H7 (cell line): Measurements from ENCODE around the gene ITSN1. TPM values are rescaled to one million over a fixed set of nuclear protein-coding genes. Genes with fewer than 3 reads are reported as not detected.
"Not testable (repeated sequence)": the region's sequence is repeated elsewhere in the genome, so short reads cannot be mapped to it uniquely, and the experiment has no call there.

ENCODE experiments used
- DNase-seq: peaks from one replicate; pipeline ENCODE4 v3.0.0; 2012
- H3K27me3 ChIP-seq: 2 replicates; pipeline ENCODE4 v1.6.0; 2011; ENCODE audit warnings: mild to moderate bottlenecking, low read length; ENCODE audit not compliant: control insufficient read depth, insufficient read depth
- H3K36me3 ChIP-seq: replicated peaks from 2 replicates; pipeline ENCODE4 v1.5.1; 2011; ENCODE audit warnings: low read length; ENCODE audit not compliant: control insufficient read depth, insufficient read depth
- H3K4me3 ChIP-seq: 2 replicates; pipeline ENCODE4 v1.5.1; 2011; ENCODE audit warnings: low read depth, mild to moderate bottlenecking, control low read depth, low read length, moderate library complexity; ENCODE audit not compliant: insufficient read depth
- total RNA-seq: library from RNA; depleted of rRNA; stranded (reverse); fragments of >200 nt; shearing (Covaris generic); gene quantifications from 2 replicates; pipeline ENCODE4 v1.2.3, GENCODE V29; 2014

Gene ITSN1
- total RNA-seq, 1 experiment from 2014 or later: 44.3 TPM

DNA sequence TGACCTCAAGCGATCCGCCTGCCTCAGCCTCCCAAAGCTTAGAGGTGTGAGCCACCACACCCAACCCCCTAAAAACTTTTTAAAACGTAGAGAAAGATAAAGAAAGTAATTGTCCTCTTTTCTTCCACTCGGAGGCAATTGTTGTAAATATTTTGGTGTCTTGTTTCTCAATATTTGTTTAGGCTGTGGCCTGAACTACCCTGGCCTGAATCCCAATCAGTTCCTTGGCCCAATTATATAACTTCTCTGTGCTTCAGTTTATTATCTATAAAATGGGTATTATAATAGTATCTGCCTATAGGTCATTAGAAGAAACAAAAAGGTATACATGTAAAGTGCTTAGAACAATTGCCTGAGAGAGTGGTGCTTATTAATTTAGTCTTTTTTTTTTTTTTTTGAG is 275.1 kb downstream of the ITSN1 start:
- Histone ChIP-seq H3K27me3 (no peaks in the 10 kb centered on the region), H3K4me3 (no peak overlapping the region), H3K36me3 (peaks cover 5% of the 10 kb centered on the region)
- DNase-seq: no peak

DNA sequence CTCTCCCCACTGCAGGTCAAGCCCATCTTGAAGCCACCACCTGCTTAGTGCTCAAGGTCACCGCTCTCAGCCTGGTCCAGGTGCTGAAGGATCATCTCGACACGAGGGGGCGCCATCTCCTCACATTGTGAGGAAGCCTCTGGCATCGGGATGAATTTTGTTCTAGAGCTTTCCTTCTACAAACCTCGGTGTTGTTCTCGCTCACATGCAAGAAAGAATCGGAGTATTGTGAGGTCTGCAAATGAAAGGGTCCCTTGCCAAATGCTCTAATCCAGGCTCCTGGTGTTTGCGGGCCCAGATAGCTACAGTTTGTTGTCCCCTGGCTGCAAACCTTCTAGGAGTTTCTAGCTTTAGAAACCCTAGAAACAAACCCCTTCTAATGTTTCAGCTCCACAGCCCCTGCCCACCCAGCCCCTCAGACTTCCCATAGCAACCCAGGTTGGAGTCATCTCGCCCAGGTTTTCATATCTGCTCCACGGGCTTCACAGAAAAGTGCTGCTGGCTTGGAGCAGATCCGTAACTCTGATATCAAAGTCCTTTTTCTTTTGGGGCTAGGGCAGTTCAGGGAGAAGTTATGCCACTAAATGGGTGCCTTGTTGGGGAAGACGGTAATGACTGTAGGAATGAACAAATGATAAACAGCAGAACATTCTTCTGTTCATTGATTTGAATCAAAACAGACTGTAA is 281.9 kb downstream of the ITSN1 start:
- Histone ChIP-seq H3K36me3 (no peaks in the 10 kb centered on the region), H3K4me3 (no peak overlapping the region), H3K27me3 (no peaks in the 10 kb centered on the region)
- peak; percentile 75 for DNase-seq

DNA sequence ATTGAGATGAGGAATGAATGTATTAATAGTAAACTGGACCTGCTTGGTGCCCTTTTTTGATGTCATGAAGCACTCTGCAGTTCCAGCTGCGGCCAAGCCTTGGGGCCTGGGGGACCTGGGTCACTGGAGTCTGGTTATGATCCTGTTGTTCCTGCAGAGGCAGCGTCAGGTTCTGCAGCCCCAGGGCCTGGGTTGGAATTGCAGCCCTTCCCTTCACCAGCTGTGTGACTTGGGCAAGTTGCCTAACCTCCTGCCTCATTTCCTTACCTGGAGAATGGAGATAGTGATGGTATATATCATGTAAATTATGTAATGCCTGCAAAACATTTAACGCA is 282.4 kb downstream of the ITSN1 start:
- DNase-seq: no peak

GRCh38 chr21:33926248-33926647 is 283.9 kb downstream of the ITSN1 start:
- not testable (repeated sequence) for H3K36me3 ChIP-seq, DNase-seq, H3K4me3 ChIP-seq, H3K27me3 ChIP-seq

More for the DNA sequence above, 282.4 kb downstream of the ITSN1 start:
- no peak overlapping the region for H3K4me3 ChIP-seq
- H3K36me3 ChIP-seq: no peaks in the 10 kb centered on the region
- no peaks in the 10 kb centered on the region for H3K27me3 ChIP-seq

DNA sequence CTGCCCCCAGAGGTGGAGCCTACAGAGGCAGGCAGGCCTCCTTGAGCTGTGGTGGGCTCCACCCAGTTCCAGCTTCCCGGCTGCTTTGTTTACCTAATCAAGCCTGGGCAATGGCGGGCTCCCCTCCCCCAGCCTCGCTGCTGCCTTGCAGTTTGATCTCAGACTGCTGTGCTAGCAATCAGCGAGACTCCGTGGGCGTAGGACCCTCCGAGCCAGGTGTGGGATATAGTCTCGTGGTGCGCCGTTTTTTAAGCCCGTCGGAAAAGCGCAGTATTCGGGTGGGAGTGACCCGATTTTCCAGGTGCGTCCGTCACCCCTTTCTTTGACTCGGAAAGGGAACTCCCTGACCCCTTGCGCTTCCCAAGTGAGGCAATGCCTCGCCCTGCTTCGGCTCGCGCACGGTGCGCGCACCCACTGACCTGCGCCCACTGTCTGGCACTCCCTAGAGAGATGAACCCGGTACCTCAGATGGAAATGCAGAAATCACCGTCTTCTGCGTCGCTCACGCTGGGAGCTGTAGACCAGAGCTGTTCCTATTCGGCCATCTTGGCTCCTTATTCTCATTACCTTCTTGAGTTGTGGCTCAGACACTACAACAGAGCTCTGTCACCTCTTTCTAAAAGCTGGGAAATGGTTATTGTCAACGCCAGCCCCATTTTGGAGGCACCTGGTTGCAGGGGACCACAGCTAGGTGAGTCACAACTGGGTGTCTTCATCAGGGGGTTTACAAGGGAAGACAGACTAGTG is 288.9 kb downstream of the ITSN1 start:
- not testable (repeated sequence) for H3K27me3 ChIP-seq, H3K36me3 ChIP-seq
- peak; percentile 25 for DNase-seq
- H3K4me3 ChIP-seq: peak overlapping the region; percentile 39

DNA sequence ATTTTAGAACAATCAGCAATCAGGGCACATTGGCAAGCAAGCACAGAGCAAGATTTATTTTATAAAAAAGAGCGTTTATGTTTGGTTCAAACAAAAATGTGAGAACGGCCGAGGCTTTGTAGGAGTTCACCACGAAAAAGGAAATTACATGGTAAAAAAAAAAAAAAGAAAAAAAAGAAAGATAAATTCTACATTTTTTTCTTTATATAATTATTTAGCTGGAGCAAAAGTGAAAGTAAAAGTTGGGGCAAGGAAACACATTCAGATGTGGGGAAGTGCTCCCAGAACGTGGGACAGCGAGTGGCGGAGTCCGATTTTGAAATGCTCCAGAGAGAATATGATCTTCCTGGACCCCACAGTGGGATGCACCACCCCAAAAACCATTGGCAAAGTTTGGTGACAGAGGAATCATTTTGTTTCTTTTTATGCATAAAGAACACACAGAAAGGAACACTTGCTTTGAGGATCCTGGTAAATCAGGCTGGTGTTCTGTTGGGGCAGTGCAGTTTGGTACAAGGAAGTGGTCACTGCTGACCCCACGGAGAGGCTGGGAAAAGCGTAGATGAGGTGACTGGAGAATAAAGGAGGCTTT is 289.6 kb downstream of the ITSN1 start:
- DNase-seq: no peak
- Histone ChIP-seq H3K36me3 (no peaks in the 10 kb centered on the region), H3K27me3 (no peaks in the 10 kb centered on the region), H3K4me3 (peak overlapping the region; percentile 39)

DNA sequence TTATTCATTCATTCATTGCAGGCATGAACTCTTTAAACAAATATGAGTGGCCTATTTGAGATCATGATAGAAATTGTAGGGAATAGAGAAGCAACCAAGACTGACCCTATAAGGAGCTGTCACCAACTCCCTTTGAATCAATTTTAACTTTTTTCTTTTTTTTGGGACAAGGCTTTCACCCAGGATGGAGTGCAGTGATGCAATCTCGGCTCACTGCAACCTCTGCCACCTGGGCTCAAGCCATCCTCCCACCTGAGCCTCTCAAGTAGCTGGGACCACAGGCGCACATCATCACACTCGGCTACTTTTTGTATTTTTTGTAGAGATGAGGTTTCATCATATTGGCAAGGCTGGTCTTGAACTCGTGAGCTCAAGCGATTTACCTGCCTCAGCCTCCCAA is 290.4 kb downstream of the ITSN1 start:
- DNase-seq: no peak
- no peaks in the 10 kb centered on the region for H3K27me3 ChIP-seq
- no peak overlapping the region for H3K4me3 ChIP-seq
- no peaks in the 10 kb centered on the region for H3K36me3 ChIP-seq

- H3K36me3 ChIP-seq: no peaks in the 10 kb centered on the region
- H3K4me3 ChIP-seq: no peak overlapping the region
- no peak for DNase-seq
- no peaks in the 10 kb centered on the region for H3K27me3 ChIP-seq
These were observed 294.2 kb downstream of the ITSN1 start for GRCh38 chr21:33936301-33937038.

DNA sequence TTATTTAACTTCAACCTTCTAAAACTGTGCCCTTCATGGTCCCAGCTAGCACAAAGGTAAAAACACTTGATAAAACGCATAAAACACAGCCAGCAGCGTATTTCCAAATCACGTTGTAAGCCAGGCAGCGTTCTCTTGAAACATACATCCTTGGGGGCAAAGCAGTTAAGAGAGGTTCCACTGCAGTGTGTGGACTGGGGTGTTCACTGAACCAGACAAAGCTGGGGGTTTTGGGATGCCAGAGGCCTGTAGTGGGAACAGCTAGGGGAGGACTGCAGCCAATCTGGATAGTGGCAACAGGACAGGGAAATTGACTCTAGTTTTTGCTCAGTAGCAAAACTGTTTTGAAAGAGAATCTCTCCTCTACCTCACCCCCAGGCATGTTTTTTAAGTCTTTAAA is 294.8 kb downstream of the ITSN1 start:
- H3K36me3 ChIP-seq: no peaks in the 10 kb centered on the region
- no peak for DNase-seq
- H3K27me3 ChIP-seq: no peaks in the 10 kb centered on the region
- no peak overlapping the region for H3K4me3 ChIP-seq

DNA sequence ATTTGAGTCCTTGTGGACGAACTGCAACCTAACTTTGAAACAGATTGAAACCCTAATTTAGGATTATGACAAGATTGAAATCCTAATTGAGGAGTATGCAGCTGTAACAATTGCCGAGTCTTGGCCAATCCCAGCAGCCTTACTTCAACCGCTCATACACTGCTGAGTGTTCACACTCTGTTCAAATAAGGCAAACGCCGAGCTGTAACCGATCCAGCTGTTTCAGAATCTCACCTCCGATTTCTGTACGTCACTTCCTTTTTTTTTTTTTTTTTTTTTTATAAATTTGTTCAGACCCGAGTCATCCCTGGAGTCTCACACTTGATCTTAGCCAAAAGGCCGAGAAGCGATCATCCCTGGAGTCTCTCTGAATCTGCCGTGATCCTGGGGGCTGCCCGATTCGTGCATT is 295.6 kb downstream of the ITSN1 start:
- no peak for DNase-seq

DNA sequence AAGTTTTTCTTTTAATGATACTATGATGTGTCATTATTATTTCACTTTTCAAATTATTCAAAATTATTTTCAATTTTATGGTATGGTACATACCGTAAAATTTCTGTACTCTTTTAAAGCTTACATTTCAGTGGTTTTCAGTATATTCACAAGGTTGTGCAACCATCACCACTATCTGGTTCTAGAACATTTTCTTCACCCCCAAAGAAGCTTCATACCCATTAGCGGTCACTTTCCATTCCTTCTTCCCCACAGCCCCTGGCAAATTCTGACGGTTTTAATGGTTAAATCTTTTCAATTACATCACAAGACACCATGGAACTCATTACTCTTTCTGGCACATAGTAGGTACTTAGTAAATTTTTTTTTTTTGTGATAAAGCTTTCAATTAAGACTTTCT is 296.1 kb downstream of the ITSN1 start:
- no peaks in the 10 kb centered on the region for H3K27me3 ChIP-seq
- no peak for DNase-seq
- H3K4me3 ChIP-seq: no peak overlapping the region
- H3K36me3 ChIP-seq: no peaks in the 10 kb centered on the region

More for the DNA sequence above, 295.6 kb downstream of the ITSN1 start:
- no peaks in the 10 kb centered on the region for H3K36me3 ChIP-seq
- H3K4me3 ChIP-seq: no peak overlapping the region
- H3K27me3 ChIP-seq: no peaks in the 10 kb centered on the region

- no peak for DNase-seq
These were observed 296.9 kb downstream of the ITSN1 start for GRCh38 chr21:33939226-33939625.

DNA sequence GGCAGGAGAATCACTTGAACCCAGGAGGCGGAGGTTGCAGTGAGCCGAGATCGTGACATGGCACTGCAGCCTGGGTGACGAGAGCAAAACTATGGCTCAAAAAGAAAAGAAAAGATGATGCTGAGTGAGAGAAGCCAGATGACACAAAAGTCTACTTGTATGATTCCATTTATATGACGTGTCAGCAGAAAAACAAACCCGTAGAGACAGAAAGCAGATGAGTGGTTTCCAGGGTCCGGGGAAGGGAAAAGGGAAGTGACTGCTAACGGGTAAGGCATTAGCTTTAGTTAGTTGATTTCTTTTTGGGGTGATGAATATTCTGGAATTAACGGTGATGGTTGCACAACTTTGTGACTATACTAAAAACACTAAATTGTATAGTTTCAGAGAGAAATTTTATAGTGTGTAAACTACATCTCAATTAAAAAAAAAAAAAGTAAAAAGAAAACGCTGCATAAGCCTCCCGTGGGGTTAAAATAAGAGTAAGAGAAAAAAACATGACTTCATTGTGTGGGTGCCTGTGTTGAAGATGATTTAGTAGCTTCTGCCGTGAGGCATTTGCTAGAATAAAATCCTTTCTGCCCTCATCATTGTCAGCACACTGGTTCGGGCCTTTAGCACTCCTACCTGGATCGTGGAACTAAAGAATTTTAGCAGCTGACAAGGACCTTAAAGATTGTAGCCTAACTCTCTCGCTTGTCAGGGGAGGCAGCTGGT is 298.0 kb downstream of the ITSN1 start:
- Histone ChIP-seq H3K27me3 (no peaks in the 10 kb centered on the region), H3K36me3 (no peaks in the 10 kb centered on the region)
- no peak for DNase-seq

More at GRCh38 chr21:33939226-33939625, 296.9 kb downstream of the ITSN1 start:
- Histone ChIP-seq H3K36me3 (no peaks in the 10 kb centered on the region), H3K4me3 (no peak overlapping the region), H3K27me3 (no peaks in the 10 kb centered on the region)

GRCh38 chr21:33940881-33941245 is 298.6 kb downstream of the ITSN1 start:
- no peak for DNase-seq
- no peak overlapping the region for H3K4me3 ChIP-seq
- H3K27me3 ChIP-seq: no peaks in the 10 kb centered on the region
- no peaks in the 10 kb centered on the region for H3K36me3 ChIP-seq

More for the DNA sequence above, 298.0 kb downstream of the ITSN1 start:
- H3K4me3 ChIP-seq: no peak overlapping the region
